Calu3 (cell line): ENCODE data around the gene TECTA. TPM values are rescaled to one million over a fixed set of nuclear protein-coding genes. Genes with fewer than 3 reads are reported as not detected.
"Not testable (repeated sequence)": the region's sequence is repeated elsewhere in the genome, so short reads cannot be mapped to it uniquely, and the experiment has no call there.

Experiments
- BruUV-seq: library from RNA; stranded (reverse); fragments of 400-500 nt; replicated peaks from 2 replicates; lab custom pipeline; 2021; lab: Mats Ljungman, UMichigan
- CTCF ChIA-PET: fragments of 300-600 bp; sonication (Branson Sonifier 250); formaldehyde crosslinking; loops from one replicate; lab custom pipeline; 2022; ENCODE audit warnings: antibody characterized with exemption; lab: Charles Lee
- DNase-seq: peaks from one replicate; pipeline ENCODE4 v3.0.0; 2022
- H3K27ac Mint-ChIP-seq: one replicate; pipeline ENCODE4 v1.8.0; 2022; ENCODE audit warnings: mixed read lengths; ENCODE audit not compliant: unreplicated experiment
- H3K27me3 Mint-ChIP-seq: one replicate; pipeline ENCODE4 v1.8.0; 2022; ENCODE audit warnings: mixed read lengths; ENCODE audit not compliant: unreplicated experiment
- H3K36me3 Mint-ChIP-seq: one replicate; pipeline ENCODE4 v1.8.0; 2022; ENCODE audit warnings: mild to moderate bottlenecking, moderate library complexity, mixed read lengths; ENCODE audit not compliant: insufficient read depth, unreplicated experiment
- H3K4me1 Mint-ChIP-seq: one replicate; pipeline ENCODE4 v1.8.0; 2022; ENCODE audit warnings: mild to moderate bottlenecking, low read depth, mixed read lengths; ENCODE audit not compliant: unreplicated experiment
- H3K4me3 Mint-ChIP-seq: one replicate; pipeline ENCODE4 v1.8.0; 2022; ENCODE audit warnings: mild to moderate bottlenecking, low read depth, moderate library complexity, mixed read lengths; ENCODE audit not compliant: unreplicated experiment
- H3K9me3 Mint-ChIP-seq: one replicate; pipeline ENCODE4 v1.8.0; 2022; ENCODE audit warnings: low read depth, mixed read lengths; ENCODE audit not compliant: unreplicated experiment
- intact Hi-C: fragments of 100-400 bp; cut with micrococcal nuclease; formaldehyde crosslinking; loops from one replicate; pipeline ENCODE4 v1.10.0; 2022; ENCODE audit not compliant: unreplicated experiment
- total RNA-seq: library from RNA; stranded (reverse); gene quantifications from 2 replicates; pipeline ENCODE4 v1.2.3, GENCODE V29; 2022
- TF ChIP-seq, protein P1 (sequence below): fragments of 200-600 bp; IDR thresholded peaks from one replicate; pipeline ENCODE4 v1.8.0; 2022; ENCODE audit warnings: antibody characterized with exemption; ENCODE audit not compliant: unreplicated experiment

The TECTA gene
- total RNA-seq, 1 experiment from 2014 or later: not detected

DNA sequence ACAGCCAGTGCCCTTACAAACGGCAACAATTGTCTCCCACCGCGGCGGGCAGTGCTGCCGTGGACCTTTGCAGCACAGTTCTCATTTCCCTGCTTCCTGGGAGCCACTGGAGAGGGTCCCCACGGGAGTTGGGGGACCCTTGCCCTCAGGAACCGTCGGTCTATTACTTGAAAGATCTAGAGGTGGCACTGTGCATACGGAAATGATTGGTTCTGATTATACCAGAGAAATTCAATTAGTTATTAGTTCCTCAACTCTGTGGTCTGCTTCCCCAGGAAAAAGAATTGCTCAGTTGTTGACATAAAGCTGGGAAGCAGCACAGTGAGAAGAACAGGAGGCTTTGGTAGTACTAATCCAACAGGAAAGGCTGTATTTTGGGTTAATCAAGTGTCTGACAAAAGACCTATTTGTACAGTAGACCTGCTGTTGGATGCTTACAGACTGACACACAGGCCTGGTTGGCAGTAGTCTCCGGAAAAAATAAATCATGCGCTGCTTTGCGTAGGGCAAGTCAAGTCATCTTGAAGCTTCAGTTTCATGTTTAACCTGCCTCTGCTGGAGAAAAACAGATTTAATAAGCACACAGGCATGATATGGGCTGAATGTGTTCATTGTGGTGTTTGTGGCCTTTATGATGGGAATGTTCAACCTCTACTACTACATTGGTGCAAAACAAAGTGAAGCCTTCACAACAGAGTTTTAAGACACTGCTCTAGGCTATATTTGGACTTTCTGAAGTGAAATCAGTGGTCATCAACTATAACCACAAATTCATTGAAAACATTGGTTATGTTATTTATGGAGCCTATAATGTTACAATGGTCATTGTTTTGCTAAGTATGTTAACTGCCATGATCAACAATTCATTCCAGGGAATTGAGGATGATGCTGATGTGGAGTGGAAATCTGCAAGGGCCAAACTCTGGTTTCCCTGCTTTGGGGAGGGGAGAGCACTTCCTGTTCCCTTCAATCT lies 136.9 kb downstream of the TECTA start:
- Mint-ChIP-seq H3K9me3 (no peaks in the 10 kb centered on the region), H3K4me1 (no peaks in the 10 kb centered on the region), H3K27ac (no peak overlapping the region), H3K27me3 (peaks cover 63% of the 10 kb centered on the region), H3K36me3 (no peaks in the 10 kb centered on the region), H3K4me3 (no peak overlapping the region)
- no TSS peak for BruUV-seq
- CTCF ChIA-PET: no interaction called here
- DNase-seq: no peak
- TF ChIP-seq, protein P1, sequence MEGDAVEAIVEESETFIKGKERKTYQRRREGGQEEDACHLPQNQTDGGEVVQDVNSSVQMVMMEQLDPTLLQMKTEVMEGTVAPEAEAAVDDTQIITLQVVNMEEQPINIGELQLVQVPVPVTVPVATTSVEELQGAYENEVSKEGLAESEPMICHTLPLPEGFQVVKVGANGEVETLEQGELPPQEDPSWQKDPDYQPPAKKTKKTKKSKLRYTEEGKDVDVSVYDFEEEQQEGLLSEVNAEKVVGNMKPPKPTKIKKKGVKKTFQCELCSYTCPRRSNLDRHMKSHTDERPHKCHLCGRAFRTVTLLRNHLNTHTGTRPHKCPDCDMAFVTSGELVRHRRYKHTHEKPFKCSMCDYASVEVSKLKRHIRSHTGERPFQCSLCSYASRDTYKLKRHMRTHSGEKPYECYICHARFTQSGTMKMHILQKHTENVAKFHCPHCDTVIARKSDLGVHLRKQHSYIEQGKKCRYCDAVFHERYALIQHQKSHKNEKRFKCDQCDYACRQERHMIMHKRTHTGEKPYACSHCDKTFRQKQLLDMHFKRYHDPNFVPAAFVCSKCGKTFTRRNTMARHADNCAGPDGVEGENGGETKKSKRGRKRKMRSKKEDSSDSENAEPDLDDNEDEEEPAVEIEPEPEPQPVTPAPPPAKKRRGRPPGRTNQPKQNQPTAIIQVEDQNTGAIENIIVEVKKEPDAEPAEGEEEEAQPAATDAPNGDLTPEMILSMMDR: no peak
- intact Hi-C loops: no loop called here

GRCh38 chr11:121238956-121239355 lies 137.9 kb downstream of the TECTA start:
- CTCF ChIA-PET: no interaction called here
- H3K36me3 Mint-ChIP-seq: no peaks in the 10 kb centered on the region
- intact Hi-C loops: no loop called here
- H3K27ac Mint-ChIP-seq: no peak overlapping the region
- TF ChIP-seq, protein P1: no peak
- no peaks in the 10 kb centered on the region for H3K4me1 Mint-ChIP-seq
- BruUV-seq: no TSS peak
- H3K9me3 Mint-ChIP-seq: no peaks in the 10 kb centered on the region
- H3K4me3 Mint-ChIP-seq: no peak overlapping the region
- peaks cover 63% of the 10 kb centered on the region for H3K27me3 Mint-ChIP-seq
- no peak for DNase-seq

- intact Hi-C loops, DNase-seq, H3K4me3 Mint-ChIP-seq, BruUV-seq, H3K36me3 Mint-ChIP-seq, CTCF ChIA-PET, H3K4me1 Mint-ChIP-seq, H3K9me3 Mint-ChIP-seq, H3K27ac Mint-ChIP-seq: not testable (repeated sequence)
- H3K27me3 Mint-ChIP-seq: peaks cover 55% of the 10 kb centered on the region
Measured at GRCh38 chr11:121240001-121240400, 139.0 kb downstream of the TECTA start.

DNA sequence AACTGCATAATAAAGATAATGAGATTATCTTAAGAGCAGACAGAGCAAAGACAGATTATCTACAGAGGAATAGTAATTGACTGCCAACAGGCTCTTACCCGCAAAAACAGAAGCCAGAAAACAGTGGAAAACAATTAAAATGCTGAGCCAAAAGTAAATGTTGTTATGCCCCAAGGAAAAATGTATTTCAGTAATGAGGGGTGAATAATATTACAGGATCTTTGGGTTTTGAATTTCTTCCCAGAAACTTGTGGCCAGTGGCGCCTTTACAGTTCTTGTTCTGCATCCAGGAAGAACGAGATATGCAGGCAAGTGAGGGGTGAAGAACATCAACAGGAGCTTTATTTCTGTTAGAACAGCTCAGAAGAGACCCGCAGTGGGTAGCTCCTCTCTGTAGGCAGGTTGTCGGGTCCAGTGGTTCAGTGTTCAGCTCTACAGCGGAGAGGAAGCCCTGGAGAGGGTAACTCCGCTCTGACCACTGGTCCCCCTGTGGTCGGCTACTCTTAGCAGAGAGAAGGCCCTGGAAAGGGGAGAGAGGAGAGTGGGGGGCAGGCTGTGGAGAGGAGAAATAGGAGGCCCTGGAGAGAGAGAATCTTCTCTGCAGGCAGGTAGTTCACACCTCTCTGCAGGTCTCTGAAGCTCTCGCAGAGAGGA lies 139.7 kb downstream of the TECTA start:
- no peak overlapping the region for H3K4me3 Mint-ChIP-seq
- CTCF ChIA-PET: no interaction called here
- no TSS peak for BruUV-seq
- TF ChIP-seq, protein P1: no peak
- H3K36me3 Mint-ChIP-seq: no peaks in the 10 kb centered on the region
- no peak overlapping the region for H3K27ac Mint-ChIP-seq
- no peaks in the 10 kb centered on the region for H3K9me3 Mint-ChIP-seq
- H3K27me3 Mint-ChIP-seq: peaks cover 48% of the 10 kb centered on the region
- no peak for DNase-seq
- intact Hi-C loops: no loop called here
- H3K4me1 Mint-ChIP-seq: no peaks in the 10 kb centered on the region

Other genes starting within 250 kb of the TECTA start
- gene TBCEL, start 77.1 kb upstream of the TECTA start, total RNA-seq: 0.80 and 0.88 TPM in 2 replicates
- gene SC5D, start 191.5 kb downstream of the TECTA start, total RNA-seq: 34.7 and 35.7 TPM in 2 replicates